DOHH2 (cell line): ENCODE data around the gene TDRD7.

ENCODE experiments used
- H3F3A ChIP-seq: fragments of 200-600 bp; sonication (generic), shearing (Covaris generic); 2 replicates; pipeline ENCODE4 v1.6.0; 2016; ENCODE audit warnings: antibody characterized with exemption, mild to moderate bottlenecking; ENCODE audit not compliant: control insufficient read depth, insufficient read depth
- H3K27ac ChIP-seq: fragments of 200-600 bp; sonication (generic); 2 replicates; pipeline ENCODE4 v1.5.1; 2014; ENCODE audit warnings: low read depth, mild to moderate bottlenecking, low read length, moderate library complexity
- H3K27me3 ChIP-seq: fragments of 200-600 bp; sonication (generic); 2 replicates; pipeline ENCODE4 v1.6.1; 2014; ENCODE audit warnings: mild to moderate bottlenecking, low read length, mixed read lengths; ENCODE audit not compliant: control insufficient read depth
- H3K36me3 ChIP-seq: fragments of 200-600 bp; sonication (generic); 2 replicates; pipeline ENCODE4 v1.6.1; 2014; ENCODE audit warnings: mild to moderate bottlenecking, low read length, moderate library complexity, mixed read lengths; ENCODE audit not compliant: control insufficient read depth
- H3K4me1 ChIP-seq: fragments of 200-600 bp; sonication (generic); 2 replicates; pipeline ENCODE4 v1.6.1; 2014; ENCODE audit warnings: mild to moderate bottlenecking, low read length, mixed read lengths; ENCODE audit not compliant: control insufficient read depth
- H3K4me2 ChIP-seq: fragments of 200-600 bp; sonication (generic); 2 replicates; pipeline ENCODE4 v1.6.0; 2014; ENCODE audit warnings: mild to moderate bottlenecking, low read length, moderate library complexity
- H3K4me3 ChIP-seq: fragments of 200-600 bp; sonication (generic); 2 replicates; pipeline ENCODE4 v1.5.1; 2014; ENCODE audit warnings: mild to moderate bottlenecking, low read length, mixed read lengths
- H3K79me2 ChIP-seq: fragments of 200-600 bp; sonication (generic); 2 replicates; pipeline ENCODE4 v1.6.1; 2014; ENCODE audit warnings: mild to moderate bottlenecking, low read length, mixed read lengths; ENCODE audit not compliant: control insufficient read depth
- H3K9me2 ChIP-seq: fragments of 200-600 bp; sonication (generic); replicated peaks from 2 replicates; pipeline ENCODE4 v1.6.1; 2014; ENCODE audit warnings: mild to moderate bottlenecking, low read length, mixed read lengths; ENCODE audit not compliant: control insufficient read depth
- H3K9me3 ChIP-seq: fragments of 200-600 bp; sonication (generic); 2 replicates; pipeline ENCODE4 v1.6.1; 2014; ENCODE audit warnings: antibody characterized with exemption, low read length, mixed read lengths; ENCODE audit not compliant: control insufficient read depth, insufficient read depth
- H4K20me1 ChIP-seq: fragments of 200-600 bp; sonication (generic); 2 replicates; pipeline ENCODE4 v1.6.0; 2014; ENCODE audit warnings: low read depth, mild to moderate bottlenecking, antibody characterized with exemption, low read length, moderate library complexity; ENCODE audit not compliant: control insufficient read depth, insufficient read depth
- CTCF ChIP-seq: fragments of 200-600 bp; sonication (generic); IDR thresholded peaks from one replicate; pipeline ENCODE4 v1.5.1; 2014; ENCODE audit warnings: antibody characterized with exemption, mild to moderate bottlenecking, low read depth, low read length; ENCODE audit not compliant: poor library complexity, severe bottlenecking
- EZH2phosphoT487 ChIP-seq: fragments of 200-600 bp; sonication (generic); IDR thresholded peaks from 2 replicates; pipeline ENCODE4 v1.6.1; 2017; ENCODE audit warnings: borderline replicate concordance, mild to moderate bottlenecking, antibody characterized with exemption, low read length, moderate library complexity, mixed read lengths

Gene TDRD7

GRCh38 chr9:97425973-97426336 lies 14.1 kb downstream of the TDRD7 start:
- H3K9me3 ChIP-seq: no peaks in the 10 kb centered on the region
- no peak overlapping the region for H3K27ac ChIP-seq
- H4K20me1 ChIP-seq: no peaks in the 10 kb centered on the region
- H3K27me3 ChIP-seq: no peaks in the 10 kb centered on the region
- no peaks in the 10 kb centered on the region for H3F3A ChIP-seq
- H3K4me3 ChIP-seq: no peak overlapping the region
- peaks cover 8% of the 10 kb centered on the region; the same call in 1 of the 2 replicates for H3K36me3 ChIP-seq
- H3K9me2 ChIP-seq: no peaks in the 10 kb centered on the region
- H3K79me2 ChIP-seq: peaks cover 8% of the 10 kb centered on the region
- H3K4me2 ChIP-seq: no peak overlapping the region
- TF ChIP-seq EZH2phosphoT487 (no peak), CTCF (no peak)
- no peaks in the 10 kb centered on the region for H3K4me1 ChIP-seq

- Histone ChIP-seq H3K9me3 (no peaks in the 10 kb centered on the region), H3K79me2 (peaks cover 8% of the 10 kb centered on the region), H3K27me3 (no peaks in the 10 kb centered on the region), H3K27ac (no peak overlapping the region), H3K4me2 (no peak overlapping the region), H3K36me3 (peaks cover 13% of the 10 kb centered on the region), H3F3A (no peaks in the 10 kb centered on the region), H3K4me1 (no peaks in the 10 kb centered on the region), H4K20me1 (no peaks in the 10 kb centered on the region), H3K4me3 (no peak overlapping the region), H3K9me2 (no peaks in the 10 kb centered on the region)
- TF ChIP-seq EZH2phosphoT487 (no peak), CTCF (no peak)
Observed at GRCh38 chr9:97427885-97428284, 16.0 kb downstream of the TDRD7 start.

- Histone ChIP-seq H3K4me3 (no peak overlapping the region), H3K36me3 (peaks cover 17% of the 10 kb centered on the region), H3K27me3 (no peaks in the 10 kb centered on the region), H4K20me1 (no peaks in the 10 kb centered on the region), H3K9me2 (no peaks in the 10 kb centered on the region), H3F3A (no peaks in the 10 kb centered on the region), H3K4me1 (no peaks in the 10 kb centered on the region), H3K79me2 (peaks cover 2% of the 10 kb centered on the region; the same call in 1 of the 2 replicates), H3K9me3 (no peaks in the 10 kb centered on the region), H3K4me2 (no peak overlapping the region), H3K27ac (no peak overlapping the region)
- TF ChIP-seq CTCF (no peak), EZH2phosphoT487 (no peak)
Observed at GRCh38 chr9:97430316-97431043, 18.6 kb downstream of the TDRD7 start.
